Skeletal muscle tissue (tissue), 4 donors: ENCODE data around the gene HNRNPUL2. TPM values are rescaled to one million over a fixed set of nuclear protein-coding genes. Genes with fewer than 3 reads are reported as not detected.
A peak's percentile ranks its signal among the peaks of the same experiment; 100 is the strongest.

ENCODE experiments used
- H3K27ac ChIP-seq: one replicate; pipeline ENCODE4 v1.7.0; 2013; ENCODE audit warnings: mild to moderate bottlenecking, low read depth, low read length, inconsistent platforms
- H3K27me3 ChIP-seq, 3 donors: one replicate each; pipeline ENCODE4 v1.7.0; 2013; ENCODE audit warnings: low read length in 3 of 3; ENCODE audit not compliant: control insufficient read depth in 3 of 3, insufficient read depth in 3 of 3
- H3K36me3 ChIP-seq, 3 donors: one replicate each; pipeline ENCODE4 v1.7.0; 2013; ENCODE audit warnings: low read length in 3 of 3; ENCODE audit not compliant: control insufficient read depth in 3 of 3, insufficient read depth in 3 of 3
- H3K4me1 ChIP-seq, 3 donors: one replicate each; pipeline ENCODE4 v1.7.0; 2013; ENCODE audit warnings: low read length in 3 of 3, mild to moderate bottlenecking in 3 of 3; ENCODE audit not compliant: control insufficient read depth in 3 of 3, insufficient read depth in 3 of 3
- H3K4me3 ChIP-seq, 3 donors: one replicate each; pipeline ENCODE4 v1.7.0; 2013; ENCODE audit warnings: low read length in 3 of 3
- H3K9ac ChIP-seq, 3 donors: one replicate each; pipeline ENCODE4 v1.7.0; 2013; ENCODE audit warnings: low read length in 3 of 3, mild to moderate bottlenecking in 3 of 3, moderate library complexity in 2 of 3, low read depth in 1 of 3
- H3K9me3 ChIP-seq, 3 donors: one replicate each; pipeline ENCODE4 v1.7.0; 2013; ENCODE audit warnings: low read length in 3 of 3; ENCODE audit not compliant: control insufficient read depth in 3 of 3
- total RNA-seq: library from RNA; depleted of rRNA; stranded (reverse); fragments of >200 nt; gene quantifications from one replicate; pipeline ENCODE4 v1.2.3, GENCODE V29; 2014
- donor health status: Osteomylitis.

Gene HNRNPUL2
- total RNA-seq, 1 donor from 2014 or later = 18.8 TPM

DNA sequence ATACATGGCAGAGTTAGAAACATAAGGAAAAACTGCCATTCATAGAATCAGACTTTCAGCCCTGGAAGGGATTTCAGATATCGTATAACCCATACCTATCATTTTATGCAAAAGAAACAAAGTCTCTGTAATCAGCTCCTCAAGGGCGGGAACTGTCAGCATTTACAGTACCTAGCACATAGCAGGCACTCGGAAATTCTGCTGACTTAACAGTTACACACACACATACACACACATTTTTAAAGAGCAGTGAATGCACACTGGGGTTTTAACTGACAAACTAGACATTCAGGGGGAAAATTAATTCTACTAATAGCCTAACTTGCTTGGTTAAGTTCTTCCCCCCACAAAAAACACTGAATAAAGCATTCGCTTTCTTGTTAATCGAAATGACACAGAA is 11.1 kb downstream of the HNRNPUL2 start:
- Histone ChIP-seq H3K9ac (no peak overlapping the region), H3K4me3 (no peak overlapping the region), H3K9me3 (no peaks in the 10 kb centered on the region), H3K4me1 (peaks cover 0 to 5% (median 3%) of the 10 kb centered on the region in 3 donors), H3K36me3 (peaks cover 52 to 81% (median 80%) of the 10 kb centered on the region in 3 donors), H3K27me3 (no peaks in the 10 kb centered on the region), H3K27ac (no peak overlapping the region)

DNA sequence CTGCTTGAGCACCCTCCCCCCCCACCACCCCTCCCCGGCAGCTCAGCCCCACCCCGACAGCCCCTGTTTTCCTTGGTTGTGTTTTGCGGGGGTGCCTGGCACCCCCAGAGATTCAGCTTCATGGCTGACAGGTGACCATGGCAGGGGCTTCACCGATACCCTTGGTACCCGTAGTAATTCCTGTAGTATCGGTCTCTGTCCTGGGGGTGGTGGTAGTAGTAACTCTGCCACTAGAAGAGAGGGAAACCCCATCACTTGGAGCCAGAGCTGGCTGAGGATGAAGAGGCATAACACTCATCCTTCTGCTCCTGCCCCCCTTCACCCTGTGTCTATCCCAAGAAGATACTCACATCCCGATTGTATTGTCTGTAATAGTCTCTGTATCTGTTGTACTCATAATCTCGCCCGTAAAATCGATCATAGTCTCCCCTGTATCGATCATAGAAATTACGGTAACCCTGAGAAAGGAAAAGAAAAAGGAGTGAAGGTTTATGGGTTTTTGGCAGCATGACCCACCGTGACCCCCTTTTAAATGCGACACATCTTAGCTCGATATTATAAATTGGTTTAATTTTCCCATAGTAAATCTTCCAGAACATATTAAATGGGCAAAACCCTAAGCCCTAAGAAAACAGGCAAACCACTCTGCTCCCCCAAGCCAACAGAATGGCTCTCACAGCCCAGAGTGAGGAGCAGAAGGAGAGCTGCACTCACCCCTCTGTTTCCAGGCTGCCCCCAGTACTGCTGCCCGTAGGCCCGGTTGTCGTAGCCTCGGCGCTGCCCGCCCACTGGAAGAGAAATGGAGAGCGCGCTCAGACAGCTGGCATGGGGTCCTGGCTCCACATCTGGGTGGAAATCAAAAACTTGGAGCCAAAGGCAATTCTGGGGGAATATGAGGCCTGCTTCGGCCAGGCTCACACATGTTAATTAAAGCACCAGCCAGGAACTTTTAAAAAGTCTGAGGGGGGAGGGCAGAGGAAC is 11.8 kb downstream of the HNRNPUL2 start:
- no peak overlapping the region for H3K27ac ChIP-seq
- no peaks in the 10 kb centered on the region for H3K9me3 ChIP-seq
- H3K4me1 ChIP-seq = peaks cover 4 to 8% (median 6%) of the 10 kb centered on the region in 3 donors
- no peaks in the 10 kb centered on the region for H3K27me3 ChIP-seq
- no peak overlapping the region for H3K4me3 ChIP-seq
- H3K9ac ChIP-seq = no peak overlapping the region
- H3K36me3 ChIP-seq = peaks cover 50 to 77% (median 75%) of the 10 kb centered on the region in 3 donors

DNA sequence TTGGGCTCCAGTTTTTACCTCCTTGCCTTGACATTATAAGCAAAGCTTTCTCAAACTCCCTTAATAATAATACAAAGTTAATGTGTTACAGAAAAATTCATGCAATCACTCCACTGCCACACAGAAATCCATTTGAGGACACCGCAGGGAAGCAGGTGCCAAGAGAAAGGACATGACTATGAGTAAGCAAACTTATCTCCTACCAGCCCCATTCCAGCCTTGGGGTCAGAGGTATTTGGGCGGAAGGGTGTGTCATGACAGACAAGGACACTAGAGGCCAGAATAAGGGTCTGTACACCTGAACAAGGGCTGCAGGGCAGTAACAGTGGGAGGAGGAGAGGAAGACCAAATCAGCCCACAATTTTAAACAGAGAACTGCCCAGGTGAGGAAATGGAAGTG is 13.9 kb downstream of the HNRNPUL2 start:
- H3K27ac ChIP-seq = peak overlapping the region; percentile 23
- peaks cover 40 to 59% (median 56%) of the 10 kb centered on the region in 3 donors for H3K36me3 ChIP-seq
- H3K9ac ChIP-seq = peak overlapping the region in 1 of 3 donors; percentile 28
- no peaks in the 10 kb centered on the region for H3K9me3 ChIP-seq
- no peak overlapping the region for H3K4me3 ChIP-seq
- peaks cover 19 to 22% (median 22%) of the 10 kb centered on the region in 3 donors for H3K4me1 ChIP-seq
- H3K27me3 ChIP-seq = no peaks in the 10 kb centered on the region

DNA sequence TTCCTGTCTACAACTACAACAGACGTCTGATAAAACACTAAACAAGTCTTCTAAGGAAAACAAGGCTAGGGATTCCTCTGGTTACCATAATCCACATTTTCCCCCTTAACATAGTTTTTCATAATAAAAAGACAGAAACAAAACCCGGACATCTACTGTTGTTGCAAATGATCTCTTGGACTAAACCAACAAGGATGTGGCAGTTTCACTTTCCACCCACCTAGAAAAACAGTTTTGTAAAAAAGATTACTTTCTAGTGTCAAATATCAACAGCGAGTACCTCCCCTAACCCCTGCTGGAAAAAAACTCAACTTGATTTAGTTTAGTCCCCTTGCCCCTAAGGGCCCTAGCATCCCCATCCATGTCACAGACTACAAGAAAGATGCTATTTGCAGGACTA is 14.4 kb downstream of the HNRNPUL2 start:
- H3K36me3 ChIP-seq = peaks cover 38 to 57% (median 54%) of the 10 kb centered on the region in 3 donors

DNA sequence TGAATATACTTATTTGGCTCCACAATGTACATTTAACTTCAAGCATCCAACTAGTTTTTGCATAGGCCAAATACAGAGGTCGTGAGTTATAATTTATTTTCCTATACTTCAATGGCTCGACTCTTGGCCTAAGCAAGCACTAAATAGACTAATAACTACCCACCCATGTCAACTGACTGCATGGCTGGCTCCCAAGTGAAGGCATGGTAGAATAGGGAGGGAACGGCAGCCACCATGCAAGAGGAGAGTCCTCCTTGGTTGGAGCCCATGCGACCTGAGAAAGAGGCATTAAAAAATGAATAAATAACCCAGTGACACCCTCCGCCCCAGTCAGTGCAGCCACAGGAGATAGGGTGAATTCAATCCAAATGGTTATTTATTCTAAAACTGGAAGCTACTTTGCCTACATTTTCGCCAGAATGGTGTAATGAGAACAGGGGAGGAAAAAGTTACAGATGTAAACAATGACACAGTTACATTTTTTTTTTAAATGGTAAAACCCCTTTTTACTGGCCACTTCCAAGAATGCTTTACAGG is 14.9 kb downstream of the HNRNPUL2 start:
- H3K9ac ChIP-seq = no peak overlapping the region
- peaks cover 34 to 51% (median 49%) of the 10 kb centered on the region in 3 donors for H3K36me3 ChIP-seq
- no peaks in the 10 kb centered on the region for H3K27me3 ChIP-seq
- H3K4me3 ChIP-seq = no peak overlapping the region
- no peak overlapping the region for H3K27ac ChIP-seq
- no peaks in the 10 kb centered on the region for H3K9me3 ChIP-seq
- peaks cover 21 to 31% (median 30%) of the 10 kb centered on the region in 3 donors for H3K4me1 ChIP-seq

More for the DNA sequence above, 14.4 kb downstream of the HNRNPUL2 start:
- Histone ChIP-seq H3K9me3 (no peaks in the 10 kb centered on the region), H3K9ac (no peak overlapping the region), H3K4me1 (peaks cover 21 to 27% (median 27%) of the 10 kb centered on the region in 3 donors), H3K4me3 (no peak overlapping the region), H3K27me3 (no peaks in the 10 kb centered on the region), H3K27ac (peak overlapping the region; percentile 23)

DNA sequence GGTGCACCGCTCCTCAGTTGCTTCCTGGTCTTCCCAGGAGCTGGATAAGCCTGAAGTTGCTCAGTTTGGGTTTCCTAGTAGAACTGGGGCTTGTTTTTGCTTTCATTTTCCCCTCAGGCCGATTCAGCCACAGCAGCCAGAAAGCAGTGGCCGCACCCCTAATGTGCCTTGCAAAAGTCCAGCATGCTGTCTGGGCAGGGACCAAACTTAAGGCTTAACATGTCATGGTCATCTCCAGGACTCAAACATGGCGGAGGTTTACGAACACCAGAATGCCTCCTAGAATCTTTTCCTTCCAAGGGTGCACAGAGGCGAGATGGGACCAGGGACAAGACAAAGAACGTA is 17.3 kb downstream of the HNRNPUL2 start:
- Histone ChIP-seq H3K27me3 (no peaks in the 10 kb centered on the region), H3K4me3 (peak overlapping the region; percentile 88 to 97 (median 93)), H3K9ac (peak overlapping the region; percentile 81 to 99 (median 99)), H3K36me3 (peaks cover 15 to 29% (median 28%) of the 10 kb centered on the region in 3 donors), H3K4me1 (peaks cover 40 to 51% (median 49%) of the 10 kb centered on the region in 3 donors), H3K27ac (peak overlapping the region; percentile 88), H3K9me3 (no peaks in the 10 kb centered on the region)

DNA sequence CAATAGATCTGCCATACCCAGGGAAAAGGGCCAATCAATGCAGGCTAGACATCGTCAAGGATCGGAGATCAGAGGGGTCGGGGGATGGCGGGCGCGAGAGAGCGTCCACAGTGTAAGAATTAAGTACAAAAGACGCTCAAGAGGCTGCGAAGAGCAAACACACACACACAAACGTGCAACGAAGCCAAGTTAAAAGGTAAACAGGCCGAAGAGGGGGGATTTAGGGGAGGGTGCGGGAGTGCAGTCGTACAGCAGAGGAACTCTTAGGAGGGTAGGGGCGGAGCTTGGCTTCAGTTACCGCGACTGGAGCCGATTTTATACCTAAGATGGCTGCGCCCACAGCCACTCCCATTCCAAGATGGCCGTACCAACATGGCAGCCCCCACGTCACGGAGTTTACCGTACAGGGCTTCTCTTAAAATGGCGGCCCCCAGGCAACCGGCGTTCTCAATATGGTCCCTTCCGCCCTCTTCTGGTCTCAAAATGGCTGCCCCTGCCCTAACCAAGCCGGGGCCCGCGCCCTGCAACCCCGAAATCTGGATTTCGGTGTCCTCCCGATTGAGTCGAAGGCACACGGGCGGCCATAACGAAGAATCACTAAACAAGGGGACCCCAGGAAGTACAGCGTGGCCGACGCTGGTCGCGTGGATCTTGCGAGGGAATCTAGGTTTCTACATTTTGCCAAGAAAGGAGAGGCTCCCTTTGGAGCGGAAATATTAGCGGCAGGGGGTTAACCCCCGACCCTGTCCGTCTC is 17.8 kb downstream of the HNRNPUL2 start:
- Histone ChIP-seq H3K4me3 (peak overlapping the region; percentile 88 to 97 (median 93)), H3K9me3 (no peaks in the 10 kb centered on the region), H3K27ac (peak overlapping the region; percentile 88), H3K36me3 (peaks cover 15 to 25% (median 24%) of the 10 kb centered on the region in 3 donors), H3K27me3 (no peaks in the 10 kb centered on the region), H3K9ac (peak overlapping the region; percentile 96 to 99 (median 99)), H3K4me1 (peaks cover 40 to 53% (median 51%) of the 10 kb centered on the region in 3 donors)

DNA sequence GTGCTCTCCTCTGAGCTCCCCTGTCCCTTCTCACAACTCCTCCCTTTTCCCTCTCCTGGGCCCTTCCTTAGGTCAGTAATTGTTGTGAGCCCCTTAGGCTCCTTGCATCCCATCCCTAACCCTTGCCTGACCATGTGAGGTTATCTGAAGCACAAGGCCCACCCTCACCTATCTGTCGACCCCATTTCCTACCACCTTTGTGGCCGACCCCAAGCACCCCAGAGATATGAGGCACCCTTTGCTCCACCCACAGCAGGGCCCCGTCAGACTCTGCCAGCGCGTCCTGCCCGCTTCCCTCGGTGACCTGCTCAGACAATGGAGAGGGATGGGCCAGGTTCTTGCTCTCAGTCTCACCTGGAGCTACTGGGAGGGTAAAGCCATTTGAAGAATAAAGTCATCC is 18.5 kb downstream of the HNRNPUL2 start:
- H3K27ac ChIP-seq = peak overlapping the region; percentile 88
- peaks cover 12 to 20% (median 19%) of the 10 kb centered on the region in 3 donors for H3K36me3 ChIP-seq
- H3K9ac ChIP-seq = peak overlapping the region; percentile 96 to 99 (median 99)
- H3K4me3 ChIP-seq = peak overlapping the region; percentile 88 to 97 (median 93)
- no peaks in the 10 kb centered on the region for H3K27me3 ChIP-seq
- H3K4me1 ChIP-seq = peaks cover 40 to 53% (median 51%) of the 10 kb centered on the region in 3 donors
- H3K9me3 ChIP-seq = no peaks in the 10 kb centered on the region

DNA sequence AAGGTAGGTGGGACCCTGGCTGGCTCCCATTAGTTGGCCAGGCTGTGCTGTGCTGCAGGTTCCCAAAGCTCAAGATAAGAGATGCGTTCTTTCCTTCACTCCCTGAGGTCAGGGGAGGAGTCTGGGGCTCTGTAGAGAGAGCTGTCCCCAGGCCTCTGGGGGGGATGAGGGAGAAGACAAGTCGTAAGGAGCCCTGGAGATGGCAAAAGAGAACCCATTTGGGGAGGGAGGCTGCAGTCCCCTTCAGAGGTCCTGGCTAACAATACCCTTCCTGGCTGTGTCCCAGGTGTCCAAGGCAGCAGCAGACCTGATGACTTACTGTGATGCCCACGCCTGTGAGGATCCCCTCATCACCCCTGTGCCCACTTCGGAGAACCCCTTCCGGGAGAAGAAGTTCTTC is 18.9 kb downstream of the HNRNPUL2 start:
- peak overlapping the region; percentile 88 to 97 (median 93) for H3K4me3 ChIP-seq
- H3K9me3 ChIP-seq = no peaks in the 10 kb centered on the region
- H3K27ac ChIP-seq = peak overlapping the region; percentile 88
- peak overlapping the region; percentile 96 to 99 (median 99) for H3K9ac ChIP-seq
- H3K36me3 ChIP-seq = peaks cover 12 to 16% (median 15%) of the 10 kb centered on the region in 3 donors
- peaks cover 40 to 52% (median 50%) of the 10 kb centered on the region in 3 donors for H3K4me1 ChIP-seq
- H3K27me3 ChIP-seq = no peaks in the 10 kb centered on the region
